Right cardiac atrium (tissue), 5 donors: ENCODE data around the gene ATP12A. TPM values are rescaled to one million over a fixed set of nuclear protein-coding genes. Genes with fewer than 3 reads are reported as not detected.

ENCODE experiments used
- ATAC-seq, 2 donors: fragments of 200-7000 bp; cut with Tn5 transposase; one replicate each; pipeline versions ENCODE4 v1.8.0 to v1.9.1; 2020; ENCODE audit warnings: moderate library complexity in 2 of 2, mild to moderate bottlenecking in 1 of 2
- DNase-seq, 3 donors: peaks; one replicate each; pipeline ENCODE4 v3.0.0-alpha.2; 2020
- H3K27ac ChIP-seq: one replicate; pipeline ENCODE4 v1.5.1; 2013; ENCODE audit warnings: mild to moderate bottlenecking, low read length, control low read depth, moderate library complexity
- H3K27me3 ChIP-seq: one replicate; pipeline ENCODE4 v1.6.1; 2013; ENCODE audit not compliant: control insufficient read depth, insufficient read depth
- H3K4me1 ChIP-seq: one replicate; pipeline ENCODE4 v1.6.1; 2013; ENCODE audit warnings: low read length; ENCODE audit not compliant: control insufficient read depth, insufficient read depth
- H3K4me3 ChIP-seq: one replicate; pipeline ENCODE4 v1.5.1; 2013; ENCODE audit warnings: low read length, control low read depth
- H3K9me3 ChIP-seq: one replicate; pipeline ENCODE4 v1.6.1; 2013; ENCODE audit warnings: low read length; ENCODE audit not compliant: control insufficient read depth
- WGBS: extraction: QIAGEN DNeasy Blood & Tissue Kit; methylation state at CpG from one replicate; pipeline ENCODE4 v1.1.7; 2013; 5-methylcytosine and 5-hydroxymethylcytosine counted together
- intact Hi-C, 4 donors: fragments of 100-400 bp; cut with DNase I; formaldehyde crosslinking; loops; one replicate each; pipeline versions ENCODE4 v1.11.0 to v1.14.0; 2022 to 2023
- polyA plus RNA-seq: library from polyadenylated mRNA; stranded (reverse); fragments of 200-250 nt; gene quantifications from one replicate; pipeline ENCODE4 v1.2.3, GENCODE V29; 2013
- total RNA-seq, 4 donors: library from RNA; stranded (reverse); fragmentation: NEBNext Ultra II Directional; extraction: Animal tissue kit (Norgen Biotek cat#: 25700); gene quantifications; one replicate each; pipeline ENCODE4 v1.2.1, GENCODE V29; 2021
- donor health status: healthy with polysubstance abuse.
- donor health status: DM: no; HTN: yes; CAD: no.
- donor health status: DM: no; HTN: no; CAD: no.
- donor health status: DM: no; HTN: yes; CAD: no; lungs with severe emphysema.
- donor health status: DM: yes; HTN: yes; CAD: no.

ATP12A gene
- total and polyA plus RNA-seq, 5 donors, result not detected

DNA sequence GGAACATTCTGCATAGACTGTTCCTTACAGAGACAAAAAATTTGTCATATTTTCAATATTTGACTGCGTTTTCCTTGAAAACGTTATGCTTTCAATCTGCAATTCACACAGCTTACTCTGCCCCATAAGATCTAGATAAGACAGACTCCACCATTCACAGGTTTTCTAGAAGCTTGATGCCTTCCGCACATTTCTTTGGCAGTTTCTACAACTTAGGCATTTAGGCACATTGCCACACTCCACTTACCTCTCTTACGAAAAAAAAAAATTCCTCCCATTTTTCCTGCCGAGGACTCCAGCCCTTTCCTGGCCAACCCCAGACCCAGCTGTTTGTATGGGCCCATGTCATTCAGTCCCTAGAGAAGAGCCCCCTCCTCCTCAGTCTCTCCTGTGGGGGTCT, 11.2 kb downstream of the ATP12A start:
- H3K27me3 ChIP-seq, result no peaks in the 10 kb centered on the region
- H3K4me3 ChIP-seq, result no peak overlapping the region
- DNase-seq, result no peak
- peaks cover 3% of the 10 kb centered on the region for H3K4me1 ChIP-seq
- H3K27ac ChIP-seq, result no peak overlapping the region
- no peak for ATAC-seq
- no peaks in the 10 kb centered on the region for H3K9me3 ChIP-seq
- WGBS, result 67% methylated on average over 5 of the region's 5 CpGs
- intact Hi-C loops, result loop anchor here in 3 of 4 donors (2.0 to 5.0 kb wide), 2 partner anchors 36 to 37 kb away; no protein-coding TSS in a partner anchor

DNA sequence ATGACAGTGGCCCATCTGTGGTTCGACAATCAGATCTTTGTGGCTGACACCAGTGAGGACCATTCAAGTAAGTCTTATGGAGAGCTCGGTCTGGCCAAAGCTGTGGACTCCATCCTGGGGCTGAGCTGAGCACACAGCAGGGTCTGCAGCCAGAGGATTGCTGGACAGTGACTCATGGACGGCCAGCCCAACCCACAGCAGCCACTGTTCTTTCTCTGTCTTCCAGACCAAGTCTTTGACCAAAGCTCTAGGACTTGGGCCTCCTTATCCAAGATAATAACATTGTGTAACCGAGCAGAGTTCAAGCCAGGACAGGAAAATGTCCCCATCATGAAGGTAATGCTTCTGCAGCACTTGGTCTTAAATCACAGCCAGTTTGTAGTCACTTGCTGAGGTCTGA, 12.4 kb downstream of the ATP12A start:
- 37% methylated on average over 4 of the region's 4 CpGs for WGBS
- H3K4me1 ChIP-seq, result peaks cover 3% of the 10 kb centered on the region
- peak; percentile 88 to 90 for ATAC-seq
- no peaks in the 10 kb centered on the region for H3K9me3 ChIP-seq
- peak; percentile 61 to 76 (median 63) for DNase-seq
- no peaks in the 10 kb centered on the region for H3K27me3 ChIP-seq
- H3K27ac ChIP-seq, result no peak overlapping the region
- intact Hi-C loops, result loop anchor here in 2 of 4 donors (5.0 kb wide), 1 partner anchor 35 kb away; no protein-coding TSS in a partner anchor
- H3K4me3 ChIP-seq, result no peak overlapping the region

- intact Hi-C loops, result loop anchor here in 2 of 4 donors (5.0 kb wide), 1 partner anchor 33 kb away; no protein-coding TSS in a partner anchor
Observed at GRCh38 chr13:24693862-24694471, 13.8 kb downstream of the ATP12A start.

GRCh38 chr13:24694907-24695306, 14.7 kb downstream of the ATP12A start:
- no peaks in the 10 kb centered on the region for H3K27me3 ChIP-seq
- no peak for DNase-seq
- no peaks in the 10 kb centered on the region for H3K9me3 ChIP-seq
- intact Hi-C loops, result loop anchor here in 2 of 4 donors (5.0 kb wide), 1 partner anchor 32 kb away; no protein-coding TSS in a partner anchor
- WGBS, result 71% methylated on average over 12 of the region's 12 CpGs
- H3K4me3 ChIP-seq, result no peak overlapping the region
- peaks cover 3% of the 10 kb centered on the region for H3K4me1 ChIP-seq
- no peak for ATAC-seq
- no peak overlapping the region for H3K27ac ChIP-seq

More at GRCh38 chr13:24693862-24694471, 13.8 kb downstream of the ATP12A start:
- no peak overlapping the region for H3K4me3 ChIP-seq
- no peak for DNase-seq
- no peaks in the 10 kb centered on the region for H3K9me3 ChIP-seq
- WGBS, result 32% methylated on average over 17 of the region's 17 CpGs
- H3K4me1 ChIP-seq, result peaks cover 3% of the 10 kb centered on the region
- no peaks in the 10 kb centered on the region for H3K27me3 ChIP-seq
- no peak overlapping the region for H3K27ac ChIP-seq
- ATAC-seq, result peak; percentile 58 to 72

DNA sequence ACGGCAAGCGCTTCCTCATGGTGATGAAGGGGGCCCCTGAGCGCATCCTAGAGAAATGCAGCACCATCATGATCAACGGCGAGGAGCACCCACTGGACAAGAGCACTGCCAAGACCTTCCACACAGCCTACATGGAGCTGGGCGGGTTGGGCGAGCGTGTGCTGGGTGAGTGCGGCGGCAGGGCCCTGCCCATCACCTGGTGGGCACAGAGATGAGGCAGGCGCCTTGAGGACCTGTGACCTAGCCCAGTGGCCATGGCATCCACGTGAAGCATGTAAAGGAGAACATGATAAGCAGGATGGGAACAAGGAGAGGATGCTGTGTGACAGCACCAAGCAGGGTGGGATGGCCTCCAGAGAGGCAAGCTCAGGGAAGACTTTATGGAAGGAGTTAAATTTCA, 18.5 kb downstream of the ATP12A start:
- no peak overlapping the region for H3K27ac ChIP-seq
- ATAC-seq, result no peak
- DNase-seq, result no peak
- H3K4me1 ChIP-seq, result no peaks in the 10 kb centered on the region
- no peaks in the 10 kb centered on the region for H3K27me3 ChIP-seq
- H3K9me3 ChIP-seq, result no peaks in the 10 kb centered on the region
- H3K4me3 ChIP-seq, result no peak overlapping the region
- 93% methylated on average over 12 of the region's 12 CpGs for WGBS
- intact Hi-C loops, result no loop called here

- 85% methylated on average over 5 of the region's 5 CpGs for WGBS
- intact Hi-C loops, result no loop called here
- no peaks in the 10 kb centered on the region for H3K9me3 ChIP-seq
- H3K4me3 ChIP-seq, result no peak overlapping the region
- DNase-seq, result no peak
- ATAC-seq, result no peak
- H3K27ac ChIP-seq, result no peak overlapping the region
- H3K27me3 ChIP-seq, result no peaks in the 10 kb centered on the region
- no peaks in the 10 kb centered on the region for H3K4me1 ChIP-seq
Observed at GRCh38 chr13:24699541-24699940, 19.3 kb downstream of the ATP12A start.

DNA sequence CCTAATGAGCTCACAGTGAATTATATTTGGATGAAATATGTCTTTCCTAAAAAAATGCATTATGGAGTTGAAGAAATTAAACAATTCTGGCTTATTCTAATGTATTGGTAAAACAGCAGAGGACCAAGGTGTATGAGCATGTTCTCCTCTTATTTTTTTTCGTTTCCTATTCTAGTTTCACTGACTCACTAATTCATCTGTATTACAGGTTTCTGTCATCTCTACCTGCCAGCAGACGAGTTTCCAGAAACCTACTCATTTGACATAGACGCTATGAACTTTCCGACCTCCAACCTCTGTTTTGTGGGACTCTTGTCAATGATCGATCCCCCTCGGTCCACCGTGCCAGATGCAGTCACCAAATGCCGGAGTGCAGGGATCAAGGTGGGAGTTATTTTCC, 20.3 kb downstream of the ATP12A start:
- ATAC-seq (no peak), DNase-seq (no peak)
- Histone ChIP-seq H3K27ac (no peak overlapping the region), H3K27me3 (no peaks in the 10 kb centered on the region), H3K4me1 (no peaks in the 10 kb centered on the region), H3K9me3 (no peaks in the 10 kb centered on the region), H3K4me3 (no peak overlapping the region)
- intact Hi-C loops, result no loop called here
- 89% methylated on average over 8 of the region's 8 CpGs for WGBS

DNA sequence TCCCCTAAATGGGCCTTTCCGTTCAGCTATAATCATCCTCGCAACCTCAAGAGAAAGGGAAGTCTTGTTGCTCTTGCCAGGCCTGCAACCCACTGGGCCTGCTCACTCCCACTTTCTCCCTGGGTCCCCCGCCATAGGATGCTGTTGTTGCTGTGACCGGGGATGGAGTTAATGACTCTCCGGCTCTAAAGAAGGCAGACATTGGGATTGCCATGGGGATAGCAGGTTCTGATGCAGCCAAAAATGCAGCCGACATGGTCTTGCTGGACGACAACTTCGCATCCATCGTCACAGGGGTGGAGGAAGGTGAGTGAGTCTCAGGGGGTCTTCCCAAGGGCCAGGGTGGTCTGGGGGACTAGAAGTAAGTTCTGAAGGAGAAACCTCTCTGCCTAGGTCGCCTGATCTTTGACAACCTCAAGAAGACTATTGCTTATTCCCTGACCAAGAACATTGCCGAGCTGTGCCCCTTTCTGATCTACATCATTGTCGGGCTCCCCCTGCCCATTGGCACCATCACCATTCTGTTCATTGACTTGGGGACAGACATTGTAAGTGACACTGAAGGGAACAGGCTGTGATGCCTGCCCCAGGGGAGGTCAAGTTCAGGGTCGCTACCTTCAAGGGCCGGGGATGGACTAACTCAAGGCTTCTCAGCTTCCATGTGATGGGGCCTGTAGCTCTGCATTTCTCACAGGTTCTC, 26.8 kb downstream of the ATP12A start:
- H3K27ac ChIP-seq, result no peak overlapping the region
- H3K4me1 ChIP-seq, result no peaks in the 10 kb centered on the region
- 91% methylated on average over 14 of the region's 14 CpGs for WGBS
- DNase-seq (no peak), ATAC-seq (no peak)
- no peak overlapping the region for H3K4me3 ChIP-seq
- H3K9me3 ChIP-seq, result no peaks in the 10 kb centered on the region
- H3K27me3 ChIP-seq, result no peaks in the 10 kb centered on the region
- intact Hi-C loops, result no loop called here

DNA sequence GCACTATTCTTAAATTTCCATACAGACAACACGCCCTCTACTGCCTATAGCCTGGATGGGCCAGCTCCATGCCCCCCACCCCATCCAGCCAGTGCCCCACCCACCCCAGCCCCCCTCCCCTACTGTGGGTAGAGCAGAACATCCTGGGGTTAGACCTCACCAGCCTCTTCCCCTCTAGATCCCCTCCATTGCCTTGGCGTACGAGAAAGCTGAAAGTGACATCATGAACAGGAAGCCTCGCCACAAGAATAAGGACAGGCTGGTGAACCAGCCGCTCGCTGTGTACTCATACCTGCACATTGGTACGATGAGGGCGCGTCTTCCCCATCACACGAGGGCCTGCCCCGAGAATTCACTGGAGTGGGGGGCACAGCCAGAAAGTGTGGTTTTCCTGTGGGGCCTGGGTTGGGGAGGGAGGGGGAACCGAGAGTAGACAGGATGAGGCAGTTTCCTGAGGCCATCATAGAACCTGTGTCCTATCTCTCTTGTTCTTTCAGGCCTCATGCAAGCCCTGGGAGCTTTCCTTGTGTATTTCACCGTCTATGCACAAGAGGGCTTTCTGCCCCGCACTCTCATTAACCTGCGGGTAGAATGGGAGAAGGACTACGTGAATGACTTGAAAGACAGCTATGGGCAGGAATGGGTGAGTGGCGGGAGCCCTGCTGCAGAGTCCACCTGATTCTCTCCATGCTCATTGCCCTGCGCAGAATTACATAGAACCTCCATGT, 29.1 kb downstream of the ATP12A start:
- ATAC-seq (no peak), DNase-seq (no peak)
- H3K4me3 ChIP-seq, result no peak overlapping the region
- H3K27ac ChIP-seq, result no peak overlapping the region
- WGBS, result 78% methylated on average over 18 of the region's 18 CpGs
- peaks cover 3% of the 10 kb centered on the region for H3K4me1 ChIP-seq
- intact Hi-C loops, result no loop called here
- H3K27me3 ChIP-seq, result no peaks in the 10 kb centered on the region
- no peaks in the 10 kb centered on the region for H3K9me3 ChIP-seq

DNA sequence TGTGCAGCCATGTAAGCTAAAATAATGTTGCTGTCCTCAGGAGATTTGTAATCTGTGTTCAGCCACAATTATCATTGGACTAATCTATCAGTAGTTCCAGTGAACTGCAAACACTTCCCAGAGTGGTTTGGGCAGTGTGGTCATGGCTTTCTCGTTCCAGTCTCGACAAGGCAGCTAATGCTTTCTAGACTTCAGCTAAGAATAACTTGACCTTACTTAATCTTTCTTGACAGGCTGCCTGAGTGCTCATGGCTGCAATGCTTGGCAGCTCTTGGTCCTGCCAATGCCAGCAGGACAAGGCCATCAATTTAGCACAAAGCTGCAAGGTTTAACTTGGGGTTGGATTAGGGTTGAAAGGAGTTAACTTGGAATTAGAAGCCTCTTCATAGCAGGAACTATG, 32.8 kb downstream of the ATP12A start:
- WGBS, result 18% methylated on average over 2 of the region's 2 CpGs
- Histone ChIP-seq H3K4me1 (peaks cover 3% of the 10 kb centered on the region), H3K4me3 (no peak overlapping the region), H3K9me3 (no peaks in the 10 kb centered on the region), H3K27me3 (no peaks in the 10 kb centered on the region), H3K27ac (no peak overlapping the region)
- DNase-seq, result peak; percentile 44 to 68 (median 62)
- ATAC-seq, result peak; percentile 78 to 87
- intact Hi-C loops, result no loop called here

DNA sequence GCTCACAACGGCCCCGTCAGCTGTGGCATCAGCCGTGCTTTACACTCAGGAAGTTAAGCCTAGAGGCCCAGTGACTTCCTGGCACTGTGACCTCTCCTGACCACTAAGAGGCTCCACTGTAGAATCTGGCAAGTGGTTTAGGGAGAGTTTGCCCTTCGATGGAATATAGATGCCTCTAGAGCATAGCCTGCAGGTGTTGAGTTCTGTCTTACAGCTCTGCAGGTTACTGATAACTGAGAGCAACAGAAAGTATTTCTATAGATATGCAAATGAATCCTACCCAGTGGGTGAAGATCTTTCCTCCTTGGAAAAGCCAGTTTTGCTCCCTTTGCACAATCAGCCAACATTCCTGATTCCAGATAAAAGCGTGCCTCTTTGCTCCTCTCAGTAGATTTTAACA, 35.8 kb downstream of the ATP12A start:
- intact Hi-C loops, result no loop called here
- DNase-seq (no peak), ATAC-seq (no peak)
- H3K27ac ChIP-seq, result no peak overlapping the region
- H3K9me3 ChIP-seq, result no peaks in the 10 kb centered on the region
- no peaks in the 10 kb centered on the region for H3K27me3 ChIP-seq
- H3K4me3 ChIP-seq, result no peak overlapping the region
- 40% methylated on average over 5 of the region's 5 CpGs for WGBS
- H3K4me1 ChIP-seq, result peaks cover 3% of the 10 kb centered on the region
